Measurements from ENCODE around the gene ZNF425.

DNA sequence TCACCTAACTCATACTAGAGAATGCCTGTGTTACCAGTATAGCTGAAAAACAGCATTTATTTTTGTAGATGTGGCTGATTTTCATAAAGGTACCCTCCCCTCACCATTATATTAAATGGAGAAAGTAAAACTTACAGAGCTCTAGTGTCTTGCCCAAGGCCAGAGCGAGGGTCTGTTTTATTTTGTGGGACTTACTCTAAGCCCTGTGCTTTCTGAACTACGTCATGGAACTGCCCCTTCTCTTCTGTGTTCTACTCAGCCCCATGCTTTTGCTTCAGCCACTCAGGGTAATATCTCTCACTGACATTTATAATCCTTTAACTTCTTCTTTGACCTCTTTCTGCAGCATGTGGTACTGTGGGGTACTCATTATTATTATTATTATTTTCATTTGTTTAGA is 25.3 kb downstream of the ZNF425 start:
- TF ChIP-seq POLR2AphosphoS5 (IDR thresholded peaks at IDR 0.05) (no peak), POLR2A (IDR thresholded peaks at IDR 0.05) (no peak)
- TF ChIP-seq, protein P1, sequence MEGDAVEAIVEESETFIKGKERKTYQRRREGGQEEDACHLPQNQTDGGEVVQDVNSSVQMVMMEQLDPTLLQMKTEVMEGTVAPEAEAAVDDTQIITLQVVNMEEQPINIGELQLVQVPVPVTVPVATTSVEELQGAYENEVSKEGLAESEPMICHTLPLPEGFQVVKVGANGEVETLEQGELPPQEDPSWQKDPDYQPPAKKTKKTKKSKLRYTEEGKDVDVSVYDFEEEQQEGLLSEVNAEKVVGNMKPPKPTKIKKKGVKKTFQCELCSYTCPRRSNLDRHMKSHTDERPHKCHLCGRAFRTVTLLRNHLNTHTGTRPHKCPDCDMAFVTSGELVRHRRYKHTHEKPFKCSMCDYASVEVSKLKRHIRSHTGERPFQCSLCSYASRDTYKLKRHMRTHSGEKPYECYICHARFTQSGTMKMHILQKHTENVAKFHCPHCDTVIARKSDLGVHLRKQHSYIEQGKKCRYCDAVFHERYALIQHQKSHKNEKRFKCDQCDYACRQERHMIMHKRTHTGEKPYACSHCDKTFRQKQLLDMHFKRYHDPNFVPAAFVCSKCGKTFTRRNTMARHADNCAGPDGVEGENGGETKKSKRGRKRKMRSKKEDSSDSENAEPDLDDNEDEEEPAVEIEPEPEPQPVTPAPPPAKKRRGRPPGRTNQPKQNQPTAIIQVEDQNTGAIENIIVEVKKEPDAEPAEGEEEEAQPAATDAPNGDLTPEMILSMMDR (IDR thresholded peaks at IDR 0.05), result no peak

Measured in upper lobe of left lung (tissue), 4 donors.